GM12865 (cell line): ENCODE measurements around the gene HOXD13.

ENCODE experiments used
- DNase-seq: peaks from one replicate; pipeline ENCODE4 v3.0.0; 2010; ENCODE audit warnings: low read depth
- H3K4me3 ChIP-seq: 2 replicates; pipeline ENCODE4 v1.5.1; 2011; ENCODE audit warnings: mild to moderate bottlenecking, low read depth, low read length, control low read depth
- CTCF ChIP-seq: IDR thresholded peaks from 2 replicates; pipeline ENCODE4 v1.5.1; 2011; ENCODE audit warnings: low read length, control low read depth, low read depth, inconsistent platforms; ENCODE audit not compliant: insufficient read depth; ENCODE audit errors: missing control alignments

Gene HOXD13

DNA sequence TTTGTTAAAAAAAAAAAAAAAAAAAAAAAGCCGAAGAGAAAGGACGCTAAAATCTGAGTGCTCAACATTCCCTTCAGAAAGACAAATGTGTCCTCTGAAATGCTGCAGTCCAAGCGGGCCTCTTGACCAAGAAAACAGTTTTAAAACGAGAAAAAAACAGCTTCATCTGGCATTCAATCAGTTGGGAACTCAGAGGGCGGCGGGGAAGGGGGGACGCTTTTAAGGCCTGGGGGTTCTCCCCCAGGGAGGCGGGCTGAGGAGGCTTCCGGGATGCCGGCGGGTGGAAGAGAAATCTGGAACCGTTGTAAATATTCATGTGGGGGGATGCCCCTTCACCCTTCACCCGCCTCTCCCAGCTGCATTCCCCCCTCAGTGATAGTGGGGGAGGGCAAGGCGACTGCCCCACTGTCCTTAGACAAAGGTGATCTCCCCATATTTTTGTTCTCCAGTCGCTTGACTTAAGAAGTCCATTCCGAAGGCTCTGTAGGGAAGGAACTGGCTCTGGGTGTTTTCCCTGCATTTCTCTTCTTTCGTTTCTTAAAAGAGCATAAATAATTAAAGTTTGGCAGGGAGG is 11.3 kb downstream of the HOXD13 start:
- TF ChIP-seq CTCF = no peak
- H3K4me3 ChIP-seq = no peak overlapping the region
- DNase-seq = no peak

DNA sequence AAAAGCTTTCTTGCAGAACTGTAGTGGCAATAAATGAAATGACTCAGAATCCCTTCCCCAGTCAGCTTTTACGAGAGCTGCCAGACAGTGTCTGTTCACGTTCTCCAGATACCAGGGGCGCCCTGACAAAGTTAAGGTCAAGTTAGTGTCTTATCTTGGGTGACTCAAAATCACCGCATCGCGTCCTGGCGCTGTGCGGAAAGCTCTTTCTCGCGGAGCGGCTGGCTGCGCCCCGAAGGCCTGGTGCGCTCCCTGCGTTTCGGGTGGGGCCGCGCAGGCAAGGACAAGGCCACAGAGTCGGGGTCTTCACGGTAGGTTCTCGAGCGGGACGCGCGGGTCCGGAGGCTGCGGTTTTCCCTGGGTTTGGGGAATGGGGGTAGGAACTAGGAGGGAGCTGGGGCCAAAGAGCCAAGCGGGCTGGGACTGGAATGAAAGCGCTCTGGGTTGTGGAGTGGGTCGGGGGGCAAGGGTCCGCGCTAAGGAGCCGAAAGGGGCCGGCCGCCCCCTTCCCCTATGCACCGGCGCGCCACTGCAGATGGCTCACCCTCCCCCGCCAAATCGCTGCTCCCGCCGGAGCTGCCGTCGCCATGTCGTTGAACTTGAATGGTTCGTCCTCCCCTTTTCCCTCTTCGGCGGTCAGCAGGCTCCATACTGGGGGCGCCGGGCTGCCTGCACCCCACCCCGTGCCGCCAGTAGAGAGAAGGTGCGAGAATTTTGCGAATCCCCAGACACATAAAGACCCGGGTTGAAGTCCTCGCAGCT is 12.0 kb downstream of the HOXD13 start:
- DNase-seq = no peak
- no peak overlapping the region for H3K4me3 ChIP-seq
- no peak for TF ChIP-seq CTCF

GRCh38 chr2:176105078-176105729 is 12.7 kb downstream of the HOXD13 start:
- DNase-seq = no peak
- no peak for TF ChIP-seq CTCF
- H3K4me3 ChIP-seq = no peak overlapping the region

DNA sequence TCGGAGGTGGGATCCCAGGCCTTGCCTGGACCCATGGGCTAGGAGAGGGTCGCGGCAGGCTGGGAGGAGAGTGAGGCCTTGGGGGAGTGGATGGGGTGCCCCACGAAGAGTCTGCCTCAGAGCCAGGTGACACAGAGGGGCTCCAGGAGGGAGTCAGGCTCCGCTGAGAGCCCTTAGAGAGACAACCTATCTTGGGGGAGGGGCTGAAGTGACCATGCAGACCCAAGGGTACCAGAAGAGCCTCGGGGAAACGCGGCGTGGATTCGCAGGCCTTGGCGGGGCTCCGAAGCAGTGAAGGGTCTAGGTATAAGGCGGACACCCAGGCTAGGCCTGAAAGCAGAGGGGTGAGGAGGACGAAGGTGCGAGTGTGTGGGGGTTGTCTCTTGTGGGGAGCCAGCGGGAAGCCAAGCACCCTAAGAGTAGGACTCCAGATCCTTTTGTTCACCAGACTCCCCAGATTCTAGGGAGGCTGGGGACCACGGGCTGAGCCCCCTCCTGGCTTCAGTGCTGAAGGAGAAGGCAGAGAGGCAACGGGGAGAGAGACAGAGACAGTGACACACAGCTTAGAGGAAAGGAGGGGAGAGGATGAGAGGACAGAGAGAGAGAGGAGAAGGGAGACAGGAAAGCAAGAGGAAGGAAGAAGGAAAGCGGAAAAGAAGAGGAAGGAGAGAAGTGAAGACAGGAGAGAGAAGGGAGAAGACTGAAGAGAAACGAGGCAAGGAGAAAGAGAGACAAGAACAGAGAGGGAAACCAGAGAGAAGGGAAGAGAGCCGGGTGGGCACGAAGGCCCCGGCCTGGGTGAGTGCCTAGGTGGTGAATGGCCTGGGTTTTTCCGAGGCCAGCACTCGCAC is 13.4 kb downstream of the HOXD13 start:
- DNase-seq = no peak
- no peak for TF ChIP-seq CTCF
- no peak overlapping the region for H3K4me3 ChIP-seq

DNA sequence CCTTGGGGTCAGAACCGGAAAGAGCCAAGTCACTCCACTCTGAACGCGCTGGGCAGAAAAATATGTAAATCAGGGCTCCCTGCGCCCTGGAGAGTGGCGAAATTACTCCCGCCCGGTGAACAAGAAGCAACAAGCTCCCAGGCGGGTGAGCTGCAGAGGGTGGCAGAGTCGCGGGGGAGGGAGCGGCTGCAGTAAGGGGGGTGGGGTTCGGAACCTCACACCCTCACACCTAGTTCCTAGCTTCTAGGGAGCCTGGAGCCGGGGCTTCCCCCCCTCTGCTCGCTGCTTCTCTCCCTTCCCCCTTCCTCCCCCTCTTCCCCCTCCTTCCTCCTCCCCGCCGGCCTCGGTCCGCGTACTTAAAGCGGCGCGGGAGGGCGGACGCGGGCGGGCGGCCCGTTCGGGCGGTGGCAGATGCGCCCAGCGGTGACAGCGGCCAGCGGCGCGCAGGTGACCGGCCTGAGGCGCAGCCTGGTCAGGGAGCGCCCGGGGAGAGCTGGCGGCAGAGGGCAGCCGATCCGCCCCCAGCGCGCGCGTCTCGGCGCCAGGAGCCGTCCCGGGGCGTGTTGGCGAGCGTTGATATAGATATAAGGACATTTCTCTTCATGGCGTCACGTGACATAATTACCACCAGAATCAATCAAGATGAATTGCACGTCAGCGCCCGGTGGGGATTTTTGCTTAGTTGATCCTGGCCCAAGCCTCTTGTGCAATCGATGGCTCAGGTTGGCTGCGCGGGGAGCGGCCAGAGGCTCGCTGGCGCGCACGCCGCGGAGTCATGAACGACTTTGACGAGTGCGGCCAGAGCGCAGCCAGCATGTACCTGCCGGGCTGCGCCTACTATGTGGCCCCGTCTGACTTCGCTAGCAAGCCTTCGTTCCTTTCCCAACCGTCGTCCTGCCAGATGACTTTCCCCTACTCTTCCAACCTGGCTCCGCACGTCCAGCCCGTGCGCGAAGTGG is 14.3 kb downstream of the HOXD13 start, which contains the start of gene HOXD11:
Gene HOXD11, plus strand, starts transcription at position 700 of the 959 bp plus-strand sequence. Its CDS starts 76 bp downstream, at position 776.
- DNase-seq = no peak
- H3K4me3 ChIP-seq = no peak within 1 kb of the TSS
- no peak for TF ChIP-seq CTCF
